ENCODE measurements around the gene FAM210B. TPM values are rescaled to one million over a fixed set of nuclear protein-coding genes. Genes with fewer than 3 reads are reported as not detected.
"Not testable (repeated sequence)": the region's sequence is repeated elsewhere in the genome, so short reads cannot be mapped to it uniquely, and the experiment has no call there.

FAM210B gene
- 23.6 TPM for polyA plus RNA-seq (2013, experiment 1 of 2; ENCODE audit: insufficient read length)
- 24.8 TPM for polyA plus RNA-seq (2013, experiment 2 of 2; ENCODE audit: insufficient read length)

GRCh38 chr20:56358600-56359211, at the start of gene FAM210B:
Gene FAM210B (plus strand): TSS chr20:56358974. CDS start chr20:56359006, 32 bp downstream.
- peak; percentile 91 for DNase-seq

GRCh38 chr20:56316051-56316450, 42.7 kb upstream of the FAM210B start:
- no peak for DNase-seq

- DNase-seq = no peak
Observed at GRCh38 chr20:56316483-56316882, 42.3 kb upstream of the FAM210B start.

- DNase-seq = peak; percentile 55
Observed at GRCh38 chr20:56322681-56323080, 36.1 kb upstream of the FAM210B start.

- no peak for DNase-seq
Observed at GRCh38 chr20:56323206-56323605, 35.6 kb upstream of the FAM210B start.

GRCh38 chr20:56323656-56324055, 35.1 kb upstream of the FAM210B start:
- no peak for DNase-seq

- DNase-seq = no peak
Observed at GRCh38 chr20:56324806-56325205, 34.0 kb upstream of the FAM210B start.

GRCh38 chr20:56328861-56329260, 29.9 kb upstream of the FAM210B start:
- peak; percentile 33 for DNase-seq

- DNase-seq = not testable (repeated sequence)
Observed at GRCh38 chr20:56336709-56337108, 22.1 kb upstream of the FAM210B start.

GRCh38 chr20:56342783-56343182, 16.0 kb upstream of the FAM210B start:
- no peak for DNase-seq

- peak; percentile 43 for DNase-seq
Observed at GRCh38 chr20:56343861-56344381, 14.9 kb upstream of the FAM210B start.

- DNase-seq = peak; percentile 6
Observed at GRCh38 chr20:56345911-56346310, 12.9 kb upstream of the FAM210B start.

GRCh38 chr20:56347628-56348304, 11.0 kb upstream of the FAM210B start:
- DNase-seq = no peak

- DNase-seq = no peak
Observed at GRCh38 chr20:56348305-56348693, 10.5 kb upstream of the FAM210B start.

- no peak for DNase-seq
Observed at GRCh38 chr20:56348746-56349145, 10.0 kb upstream of the FAM210B start.

GRCh38 chr20:56350842-56351241, 7.9 kb upstream of the FAM210B start:
- DNase-seq = peak; percentile 19

GRCh38 chr20:56352345-56353055, 6.3 kb upstream of the FAM210B start:
- no peak for DNase-seq

- DNase-seq = no peak
Observed at GRCh38 chr20:56353356-56353755, 5.4 kb upstream of the FAM210B start.

- DNase-seq = no peak
Observed at GRCh38 chr20:56358070-56358469, 704 bp upstream of the FAM210B start.

GRCh38 chr20:56359212-56360132, 698 bp downstream of the FAM210B start:
- DNase-seq = peak; percentile 50

GRCh38 chr20:56360133-56360907, 1.5 kb downstream of the FAM210B start:
- no peak for DNase-seq

GRCh38 chr20:56360908-56361205, 2.1 kb downstream of the FAM210B start:
- no peak for DNase-seq

Data from fibroblast of skin of scalp (primary cell).